Measurements from ENCODE around the gene TRAP1. TPM values are rescaled to one million over a fixed set of nuclear protein-coding genes. Genes with fewer than 3 reads are reported as not detected.

TRAP1 gene
- total RNA-seq, 4 donors from 2014 or later, result 43.2 to 53.8 (median 51.2) TPM

- Histone ChIP-seq H3K27me3 (no peaks in the 10 kb centered on the region), H3K4me1 (no peaks in the 10 kb centered on the region), H3K36me3 (peaks cover 0 to 45% of the 10 kb centered on the region in 2 donors), H3K27ac (no peak overlapping the region), H3K9me3 (no peaks in the 10 kb centered on the region), H3K4me3 (no peak overlapping the region)
- WGBS, 2 donors (ENCODE audit: low coverage in 1 of 2), result 0 to 80% methylated on average over 1 to 4 of the region's 8 CpGs
- no peak for ATAC-seq
- TF ChIP-seq CTCF (IDR thresholded peaks at IDR 0.05) (no peak), POLR2AphosphoS5 (IDR thresholded peaks at IDR 0.05) (no peak), EP300 (IDR thresholded peaks at IDR 0.05) (no peak), POLR2A (IDR thresholded peaks at IDR 0.05) (no peak)
These were observed 8.0 kb upstream of the TRAP1 start for GRCh38 chr16:3725276-3725675.

GRCh38 chr16:3722508-3722907 lies 5.2 kb upstream of the TRAP1 start:
- Histone ChIP-seq H3K27me3 (no peaks in the 10 kb centered on the region), H3K4me3 (no peak overlapping the region), H3K27ac (no peak overlapping the region), H3K36me3 (peaks cover 0 to 17% of the 10 kb centered on the region in 2 donors), H3K4me1 (peaks cover 0 to 8% (median 5%) of the 10 kb centered on the region in 3 donors), H3K9me3 (no peaks in the 10 kb centered on the region)
- no peak for TF ChIP-seq POLR2A (IDR thresholded peaks at IDR 0.05)
- no peak for TF ChIP-seq CTCF (IDR thresholded peaks at IDR 0.05)
- no peak for TF ChIP-seq EP300 (IDR thresholded peaks at IDR 0.05)
- no peak for TF ChIP-seq POLR2AphosphoS5 (IDR thresholded peaks at IDR 0.05)
- no peak for ATAC-seq
- WGBS, 2 donors (ENCODE audit: low coverage in 1 of 2), result 88 to 100% methylated on average over 2 to 10 of the region's 10 CpGs

- Histone ChIP-seq H3K27ac (no peak overlapping the region), H3K36me3 (no peaks in the 10 kb centered on the region), H3K27me3 (no peaks in the 10 kb centered on the region), H3K4me3 (no peak overlapping the region), H3K4me1 (peaks cover 0 to 22% (median 10%) of the 10 kb centered on the region in 3 donors), H3K9me3 (no peaks in the 10 kb centered on the region)
- WGBS, 2 donors (ENCODE audit: low coverage in 1 of 2), result 77 to 93% methylated on average over 3 to 8 of the region's 11 CpGs
- ATAC-seq, result no peak
- no peak for TF ChIP-seq POLR2AphosphoS5 (IDR thresholded peaks at IDR 0.05)
- no peak for TF ChIP-seq CTCF (IDR thresholded peaks at IDR 0.05)
- no peak for TF ChIP-seq EP300 (IDR thresholded peaks at IDR 0.05)
- no peak for TF ChIP-seq POLR2A (IDR thresholded peaks at IDR 0.05)
These were observed 3.1 kb upstream of the TRAP1 start for GRCh38 chr16:3720418-3720817.

GRCh38 chr16:3718628-3719027 lies 1.3 kb upstream of the TRAP1 start:
- no peaks in the 10 kb centered on the region for H3K9me3 ChIP-seq
- no peaks in the 10 kb centered on the region for H3K27me3 ChIP-seq
- ATAC-seq, result no peak
- H3K36me3 ChIP-seq, result peaks cover 0 to 4% of the 10 kb centered on the region in 2 donors
- TF ChIP-seq EP300 (IDR thresholded peaks at IDR 0.05), result no peak
- TF ChIP-seq POLR2AphosphoS5 (IDR thresholded peaks at IDR 0.05), result no peak
- TF ChIP-seq POLR2A (IDR thresholded peaks at IDR 0.05), result no peak
- TF ChIP-seq CTCF (IDR thresholded peaks at IDR 0.05), result no peak
- peaks cover 0 to 22% (median 10%) of the 10 kb centered on the region in 3 donors for H3K4me1 ChIP-seq
- no peak overlapping the region for H3K27ac ChIP-seq
- H3K4me3 ChIP-seq, result no peak overlapping the region
- WGBS, 2 donors (ENCODE audit: low coverage in 1 of 2), result 90 to 95% methylated on average over 4 to 7 of the region's 10 CpGs

DNA sequence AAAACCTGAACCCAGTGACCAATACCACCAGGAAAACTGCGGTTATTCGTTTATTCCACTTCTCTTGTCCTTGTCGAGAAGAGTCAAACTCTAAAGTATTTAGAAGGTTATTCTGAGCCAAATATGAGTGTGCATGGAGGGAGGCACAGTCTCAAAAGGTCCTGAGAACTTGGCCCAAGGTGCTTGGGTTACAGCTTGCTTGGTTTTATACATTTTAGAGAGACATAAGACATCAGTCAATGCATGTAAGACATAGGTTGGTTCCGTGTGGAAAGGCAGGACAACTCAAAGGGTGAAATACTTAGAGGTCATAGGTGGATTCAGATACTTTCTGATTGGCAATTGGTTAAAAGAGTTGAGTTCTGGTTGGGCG lies 681 bp upstream of the TRAP1 start:
- H3K27ac ChIP-seq, result peak overlapping the region; percentile 73 to 91 (median 89)
- ATAC-seq, result no peak
- H3K9me3 ChIP-seq, result no peaks in the 10 kb centered on the region
- H3K4me1 ChIP-seq, result peaks cover 0 to 22% (median 10%) of the 10 kb centered on the region in 3 donors
- H3K4me3 ChIP-seq, result peak overlapping the region; percentile 76 to 97
- peaks cover 0 to 11% of the 10 kb centered on the region in 2 donors for H3K36me3 ChIP-seq
- 6 to 56% methylated on average over 2 to 4 of the region's 5 CpGs for WGBS, 2 donors (ENCODE audit: low coverage in 1 of 2)
- TF ChIP-seq POLR2AphosphoS5 (IDR thresholded peaks at IDR 0.05), result no peak
- TF ChIP-seq EP300 (IDR thresholded peaks at IDR 0.05), result no peak
- no peak for TF ChIP-seq CTCF (IDR thresholded peaks at IDR 0.05)
- TF ChIP-seq POLR2A (IDR thresholded peaks at IDR 0.05), result no peak
- no peaks in the 10 kb centered on the region for H3K27me3 ChIP-seq

Measured in gastroesophageal sphincter (tissue), 4 donors.